IPS-NIHi7 (cell line): ENCODE data around the gene AKAP9.
"Not testable (repeated sequence)": the region's sequence is repeated elsewhere in the genome, so short reads cannot be mapped to it uniquely, and the experiment has no call there.

Experiments
- DNase-seq: peaks from one replicate; pipeline ENCODE4 v3.0.0; 2012; ENCODE audit warnings: mixed read lengths; ENCODE audit errors: extremely low spot score

Gene AKAP9

DNA sequence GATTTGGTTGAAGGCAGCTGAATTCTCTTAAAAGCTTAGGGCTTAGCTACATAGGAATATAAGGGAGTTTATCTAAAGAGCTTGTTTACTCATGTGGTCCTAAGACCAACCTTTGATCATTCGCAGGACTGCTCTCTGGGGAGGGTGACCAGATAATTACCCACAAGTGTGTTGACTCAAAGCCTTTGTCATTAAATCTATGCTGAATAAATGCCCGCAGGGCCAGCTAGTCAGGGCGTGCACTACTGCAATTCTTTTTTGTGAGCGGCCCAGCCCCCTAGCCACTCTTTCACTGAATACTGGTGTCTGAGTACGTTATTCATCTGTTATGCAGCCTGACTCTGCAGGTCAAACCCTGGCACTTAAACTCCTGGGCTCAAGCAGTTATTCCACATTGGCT is 69.6 kb downstream of the AKAP9 start:
- no peak for DNase-seq

DNA sequence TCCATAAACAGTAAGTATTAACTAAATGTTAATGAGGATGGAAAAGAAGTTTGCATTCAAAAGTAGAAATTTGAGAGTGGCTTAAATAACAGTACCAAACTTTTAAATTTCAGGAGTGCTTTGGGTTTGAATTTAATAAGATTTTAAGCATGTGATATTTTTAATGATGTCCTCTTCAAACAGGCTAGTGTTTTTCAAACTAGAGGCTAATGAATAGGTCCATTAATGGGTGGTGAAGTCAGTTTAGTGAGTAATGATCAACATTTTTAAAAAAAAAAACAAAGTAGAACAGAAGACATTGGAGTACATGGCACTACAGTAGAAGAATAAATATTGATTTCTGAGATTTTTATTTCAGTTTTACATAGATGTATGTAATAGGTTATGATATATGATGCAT is 72.9 kb downstream of the AKAP9 start:
- no peak for DNase-seq

DNA sequence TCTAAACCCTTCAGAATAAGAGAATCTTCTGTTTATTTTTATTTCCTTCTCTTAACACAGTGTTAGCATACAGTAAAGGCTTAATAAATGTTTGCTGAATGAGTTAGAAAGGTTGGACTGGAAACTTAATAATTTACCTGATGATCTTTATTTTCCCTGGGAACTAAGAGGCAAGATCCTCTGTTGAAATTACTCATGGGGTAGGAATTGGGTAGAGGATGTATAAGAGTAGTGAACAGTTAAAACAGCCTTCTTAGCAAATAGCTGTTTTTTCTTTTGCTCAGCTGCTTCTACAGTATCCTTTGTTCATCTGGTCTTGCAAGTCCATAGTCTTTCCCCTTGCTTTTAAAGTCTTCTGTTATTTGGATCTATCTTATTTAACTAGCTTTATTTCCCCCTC is 80.0 kb downstream of the AKAP9 start:
- no peak for DNase-seq

DNA sequence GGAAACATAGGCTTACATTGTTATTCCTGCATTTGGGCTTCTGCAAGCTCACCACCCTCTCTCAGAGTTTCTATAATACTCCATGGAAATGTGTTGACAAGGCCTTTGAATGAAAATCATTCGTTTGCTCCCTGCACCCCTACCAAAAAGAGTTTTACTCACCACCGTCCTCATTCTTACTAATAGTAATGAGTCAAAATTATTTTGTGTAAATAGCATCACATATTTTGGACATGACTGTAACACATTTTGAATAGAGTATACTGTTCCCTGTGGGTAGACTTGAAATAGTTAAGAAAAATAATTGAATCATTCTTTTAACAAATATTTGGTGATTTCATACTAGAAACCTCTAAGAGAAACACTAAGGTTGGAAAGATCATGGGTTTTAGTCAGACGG is 84.6 kb downstream of the AKAP9 start:
- no peak for DNase-seq

DNA sequence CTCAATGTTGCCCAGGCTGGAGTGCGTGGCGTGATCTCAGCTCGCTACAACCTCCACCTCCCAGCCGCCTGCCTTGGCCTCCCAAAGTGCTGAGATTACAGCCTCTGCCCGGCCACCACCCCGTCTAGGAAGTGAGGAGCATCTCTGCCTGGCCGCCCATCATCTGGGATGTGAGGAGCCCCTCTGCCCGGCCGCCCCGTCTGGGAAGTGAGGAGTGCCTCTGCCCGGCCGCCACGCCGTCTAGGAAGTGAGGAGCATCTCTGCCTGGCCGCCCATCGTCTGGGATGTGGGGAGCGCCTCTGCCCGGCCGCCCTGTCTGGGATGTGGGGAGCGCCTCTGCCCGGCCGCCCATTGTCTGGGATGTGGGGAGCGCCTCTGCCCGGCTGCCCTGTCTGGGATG is 86.0 kb downstream of the AKAP9 start:
- not testable (repeated sequence) for DNase-seq

DNA sequence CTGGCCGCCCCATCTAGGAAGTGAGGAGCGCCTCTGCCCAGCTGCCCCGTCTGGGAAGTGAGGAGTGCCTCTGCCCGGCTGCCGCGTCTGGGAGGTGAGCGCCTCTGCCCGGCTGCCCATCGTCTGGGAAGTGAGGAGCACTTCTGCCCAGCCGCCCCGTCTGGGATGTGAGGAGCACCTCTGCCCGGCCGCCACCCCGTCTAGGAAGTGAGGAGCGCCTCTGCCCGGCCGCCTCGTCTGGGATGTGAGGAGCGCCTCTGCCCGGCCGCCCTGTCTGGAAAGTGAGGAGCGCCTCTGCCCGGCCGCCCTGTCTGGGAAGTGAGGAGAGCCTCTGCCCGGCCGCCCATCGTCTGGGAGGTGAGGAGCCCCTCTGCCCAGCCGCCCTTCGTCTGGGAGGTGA is 86.5 kb downstream of the AKAP9 start:
- DNase-seq: not testable (repeated sequence)

DNA sequence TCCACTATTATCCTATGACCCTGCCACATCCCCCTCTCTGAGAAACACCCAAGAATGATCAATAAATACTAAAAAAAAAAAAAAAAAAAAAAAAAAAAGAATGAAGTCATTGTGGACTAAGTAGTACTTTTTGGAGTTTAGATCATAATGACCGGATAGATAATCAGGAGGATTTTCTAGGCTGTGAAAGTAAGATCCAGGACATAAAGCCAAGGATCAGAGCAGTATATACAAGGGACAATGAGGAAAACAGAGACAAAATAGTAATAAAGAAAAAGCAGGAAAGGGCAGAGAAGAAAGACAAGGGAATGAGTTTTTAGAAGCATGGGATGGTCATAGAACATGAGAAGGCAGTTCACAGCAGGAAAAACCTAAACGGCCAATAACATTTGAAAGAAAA is 87.6 kb downstream of the AKAP9 start:
- no peak for DNase-seq

DNA sequence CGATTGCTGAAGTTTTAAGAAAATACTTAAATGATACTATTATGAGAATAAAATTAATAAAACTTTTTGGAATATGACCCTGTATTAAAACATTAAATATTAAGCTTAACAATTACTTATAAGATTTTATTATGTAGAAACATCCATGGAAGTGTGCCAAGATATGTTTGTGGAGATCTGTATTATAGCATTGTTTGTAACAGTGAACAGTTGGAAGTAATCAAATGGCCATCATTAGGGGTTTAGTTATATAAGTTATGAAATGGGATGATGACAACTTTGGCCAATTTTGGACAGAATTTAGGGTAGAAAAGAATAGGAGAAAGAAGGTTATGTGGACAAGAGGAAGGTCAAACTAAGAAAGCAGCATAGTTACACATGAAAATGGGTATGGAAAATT is 88.0 kb downstream of the AKAP9 start:
- no peak for DNase-seq

DNA sequence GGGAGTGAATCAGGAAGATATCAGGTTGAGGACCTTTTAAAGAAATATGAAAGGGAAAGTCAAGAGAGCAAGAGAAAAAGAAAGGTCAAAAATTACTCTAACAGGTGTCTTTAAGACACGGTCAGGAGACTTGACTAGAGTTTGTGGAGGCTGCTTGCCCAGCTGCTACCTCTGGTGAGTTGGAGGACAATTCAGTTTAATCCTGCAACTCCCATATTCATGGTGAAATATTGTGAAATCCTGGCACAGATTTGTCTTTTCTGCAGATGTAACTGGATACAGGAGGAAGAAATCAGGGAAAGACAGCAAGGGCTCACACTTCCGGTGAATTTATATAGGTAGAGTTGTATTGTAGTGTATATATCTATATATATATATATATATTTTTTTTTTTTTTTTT is 93.5 kb downstream of the AKAP9 start:
- DNase-seq: no peak

DNA sequence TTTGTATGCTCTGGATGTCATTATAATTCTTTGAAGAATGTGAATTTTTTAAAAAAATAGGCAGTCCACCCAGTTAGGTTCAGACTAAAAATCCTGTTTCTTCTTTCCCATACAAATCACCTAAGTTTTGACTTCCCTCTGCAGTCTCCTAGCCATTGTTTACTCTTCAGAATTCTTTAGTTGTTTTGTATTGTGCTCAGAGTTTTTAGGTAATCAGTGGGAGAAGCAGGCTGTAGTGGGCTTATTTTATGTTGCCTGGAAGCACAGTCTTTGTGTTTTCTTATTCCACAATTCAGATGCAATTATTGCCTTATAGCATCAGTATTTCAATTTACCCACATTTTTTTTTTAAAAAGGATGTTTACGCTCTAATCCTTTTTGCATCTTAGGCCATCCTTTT is 94.9 kb downstream of the AKAP9 start:
- no peak for DNase-seq

DNA sequence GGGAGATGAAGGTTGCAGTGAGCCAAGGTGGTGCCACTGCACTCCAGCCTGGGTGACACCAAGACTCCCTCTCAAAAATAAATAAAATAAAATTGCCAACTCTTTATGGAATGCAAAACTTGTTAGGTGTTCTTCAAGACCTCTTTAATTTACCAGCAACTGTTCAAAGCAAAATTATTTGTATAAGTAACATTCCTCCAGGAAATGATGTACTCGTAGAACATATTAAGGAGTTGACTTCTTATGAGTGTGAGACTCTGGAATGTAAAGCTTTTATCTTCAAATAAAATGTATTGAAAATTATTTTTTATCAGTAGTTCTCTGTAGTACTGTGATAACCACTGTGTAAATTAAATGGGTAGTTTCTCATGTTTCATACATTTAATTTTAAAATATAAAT is 99.2 kb downstream of the AKAP9 start:
- DNase-seq: no peak

DNA sequence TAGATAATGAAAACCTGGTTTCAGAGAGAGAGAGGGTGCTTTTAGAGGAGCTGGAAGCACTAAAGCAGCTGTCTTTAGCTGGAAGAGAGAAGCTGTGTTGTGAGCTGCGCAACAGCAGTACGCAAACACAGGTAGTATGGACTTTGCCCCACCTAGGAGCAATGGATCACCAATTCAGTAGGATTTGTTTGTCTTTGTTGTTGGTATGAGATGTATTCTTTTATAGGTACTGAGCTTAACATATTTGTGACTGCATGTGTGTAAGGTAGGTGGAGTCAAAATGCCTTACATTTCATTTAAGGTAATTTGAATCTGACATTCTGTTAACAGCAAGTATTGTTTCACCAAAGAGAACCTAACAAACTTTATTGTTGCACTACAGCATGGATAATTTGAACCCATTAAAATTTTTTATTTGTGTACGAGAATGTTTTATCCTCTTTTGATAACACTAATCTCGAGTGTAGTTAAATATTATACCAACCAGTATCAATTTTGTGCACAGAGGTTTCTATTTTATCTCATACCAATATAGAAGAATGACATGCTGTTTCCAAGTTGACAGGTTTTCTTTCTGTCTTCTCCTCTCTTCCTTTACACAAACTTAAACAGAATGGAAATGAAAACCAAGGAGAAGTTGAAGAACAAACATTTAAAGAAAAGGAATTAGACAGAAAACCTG is 101.5 kb downstream of the AKAP9 start:
- no peak for DNase-seq

DNA sequence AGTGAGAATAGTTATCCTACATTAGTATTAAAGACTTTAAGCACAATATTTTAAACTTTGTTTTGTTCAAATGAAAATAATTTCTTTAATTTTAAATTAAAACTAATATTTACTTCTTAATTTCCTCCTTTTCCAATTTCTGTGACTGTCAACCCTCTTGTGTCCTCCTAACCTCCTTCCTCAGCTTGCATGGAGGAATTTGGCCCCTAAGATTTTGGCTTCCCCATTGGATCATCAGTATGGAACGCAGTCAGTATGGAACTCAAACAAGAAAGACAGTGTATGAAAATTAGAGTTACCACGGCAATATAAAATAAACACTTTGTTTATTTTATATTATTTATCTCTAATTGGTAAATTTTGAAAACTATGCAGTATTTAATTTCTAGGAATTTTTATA is 102.4 kb downstream of the AKAP9 start:
- no peak for DNase-seq

DNA sequence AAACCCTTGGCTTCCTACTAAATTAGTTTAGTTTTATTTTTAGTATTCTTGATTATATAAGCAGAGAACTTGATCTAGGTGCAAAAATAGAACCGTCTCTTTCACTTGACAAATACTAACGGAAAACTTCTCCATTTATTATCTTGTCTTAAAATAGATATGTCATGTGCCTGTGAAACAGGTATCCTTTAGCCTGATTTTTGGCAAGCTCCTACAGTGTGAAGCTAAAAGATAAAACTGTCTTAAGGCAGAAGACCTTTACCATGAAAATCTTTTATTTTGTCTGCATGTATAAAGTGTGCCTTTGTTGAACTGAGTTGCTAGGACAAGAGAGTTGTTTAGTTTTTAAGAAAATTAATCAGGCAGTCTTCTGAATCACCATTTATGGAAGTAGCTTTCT is 103.0 kb downstream of the AKAP9 start:
- DNase-seq: no peak

DNA sequence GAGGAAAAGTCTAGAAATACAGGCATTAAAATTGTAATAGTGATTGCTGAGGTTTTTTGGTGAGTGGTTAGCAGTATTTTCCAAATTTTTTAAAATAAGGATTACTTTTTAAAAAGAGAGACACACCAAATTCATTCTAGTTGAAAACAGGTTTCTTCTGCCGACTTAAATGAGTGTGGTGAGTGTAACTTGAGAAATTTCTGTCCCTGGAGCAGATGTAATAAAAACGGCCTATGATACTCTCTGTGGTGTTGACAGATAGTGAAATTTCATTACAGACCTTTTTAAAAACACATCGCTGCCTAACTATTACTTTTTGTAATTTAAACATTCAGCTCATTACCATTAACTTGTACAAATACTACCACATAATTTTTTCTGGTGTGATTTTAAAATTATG is 103.5 kb downstream of the AKAP9 start:
- DNase-seq: no peak

DNA sequence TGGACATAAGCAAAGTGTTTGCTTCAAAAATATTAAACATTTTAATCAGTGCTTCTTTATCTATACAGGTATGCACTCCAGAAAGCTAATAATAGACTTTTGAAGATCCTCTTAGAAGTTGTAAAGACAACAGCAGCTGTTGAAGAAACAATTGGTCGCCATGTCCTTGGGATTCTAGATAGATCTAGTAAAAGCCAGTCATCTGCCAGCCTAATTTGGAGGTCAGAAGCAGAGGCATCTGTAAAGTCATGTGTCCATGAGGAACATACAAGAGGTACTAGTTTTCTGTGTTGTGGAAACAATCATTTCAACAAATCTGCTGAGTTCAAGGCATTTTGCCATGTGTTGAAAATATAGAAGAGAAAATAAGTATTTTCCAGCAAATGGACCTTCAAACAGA is 104.3 kb downstream of the AKAP9 start:
- no peak for DNase-seq

DNA sequence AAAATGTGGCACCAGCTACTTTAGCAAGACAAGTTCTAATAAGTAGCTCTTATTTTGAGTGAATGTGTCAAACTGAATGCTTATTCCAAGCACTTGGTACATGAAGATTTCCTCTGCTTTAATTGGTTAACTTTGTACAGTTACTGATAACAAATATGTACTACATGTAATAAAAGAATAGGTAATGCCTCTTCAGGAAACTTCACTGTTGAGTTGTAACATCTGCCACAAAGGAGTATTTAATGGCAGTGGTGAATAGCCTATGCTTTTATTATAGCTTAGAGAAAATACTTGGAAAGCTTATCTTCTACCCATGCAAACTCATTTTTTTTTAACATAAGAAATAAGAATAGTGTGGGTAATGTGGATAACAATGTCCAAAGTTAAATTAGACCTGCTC is 111.0 kb downstream of the AKAP9 start:
- no peak for DNase-seq

DNA sequence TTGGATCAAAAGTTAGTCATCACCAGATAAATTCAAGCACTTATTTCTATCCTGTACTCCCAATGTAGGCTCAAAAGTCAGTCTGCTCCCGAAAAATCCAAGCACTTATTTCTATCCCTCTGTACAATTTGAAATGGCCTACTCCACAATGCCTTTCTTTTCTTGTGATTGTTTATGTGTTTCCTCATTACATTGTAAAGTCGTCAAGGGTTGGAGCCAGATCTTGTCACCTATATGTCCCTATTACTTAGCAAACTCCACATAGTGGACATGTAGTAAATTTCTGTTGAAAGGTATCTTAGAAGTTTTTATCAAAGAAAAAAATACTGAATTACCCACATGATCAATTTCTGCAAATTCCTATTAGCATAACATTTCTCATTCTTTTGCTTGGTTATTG is 111.5 kb downstream of the AKAP9 start:
- DNase-seq: no peak

DNA sequence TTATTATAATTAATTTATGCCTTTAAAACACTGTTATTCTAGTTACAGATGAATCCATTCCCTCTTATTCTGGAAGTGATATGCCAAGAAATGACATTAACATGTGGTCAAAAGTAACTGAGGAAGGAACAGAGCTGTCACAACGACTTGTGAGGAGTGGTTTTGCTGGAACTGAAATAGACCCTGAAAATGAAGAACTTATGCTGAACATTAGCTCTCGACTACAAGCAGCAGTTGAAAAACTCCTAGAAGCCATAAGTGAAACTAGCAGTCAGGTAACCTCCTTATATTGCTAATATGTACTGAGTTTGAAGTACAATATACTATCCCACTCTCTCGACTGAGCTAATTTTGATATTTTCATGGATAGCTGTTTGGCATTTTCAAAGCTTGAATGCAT is 112.0 kb downstream of the AKAP9 start:
- no peak for DNase-seq

DNA sequence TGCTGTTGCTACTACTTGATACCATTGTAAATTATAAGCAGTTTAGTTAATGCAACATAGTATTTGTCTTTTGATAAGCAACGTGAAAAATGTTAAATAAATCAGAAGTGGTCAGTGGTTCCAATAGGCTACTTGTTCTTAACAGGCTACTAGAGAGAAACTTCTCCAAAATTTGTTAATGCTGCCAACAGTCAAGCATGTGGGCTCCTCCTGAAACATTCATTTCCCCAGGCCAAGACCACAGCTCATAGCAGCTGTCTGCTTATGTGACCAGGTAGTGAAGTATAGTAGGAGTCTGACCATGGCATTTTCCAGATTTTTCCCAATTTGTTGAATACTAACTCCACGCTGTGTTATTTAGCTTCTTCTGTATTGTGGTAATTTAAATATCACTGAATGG is 112.7 kb downstream of the AKAP9 start:
- DNase-seq: no peak

DNA sequence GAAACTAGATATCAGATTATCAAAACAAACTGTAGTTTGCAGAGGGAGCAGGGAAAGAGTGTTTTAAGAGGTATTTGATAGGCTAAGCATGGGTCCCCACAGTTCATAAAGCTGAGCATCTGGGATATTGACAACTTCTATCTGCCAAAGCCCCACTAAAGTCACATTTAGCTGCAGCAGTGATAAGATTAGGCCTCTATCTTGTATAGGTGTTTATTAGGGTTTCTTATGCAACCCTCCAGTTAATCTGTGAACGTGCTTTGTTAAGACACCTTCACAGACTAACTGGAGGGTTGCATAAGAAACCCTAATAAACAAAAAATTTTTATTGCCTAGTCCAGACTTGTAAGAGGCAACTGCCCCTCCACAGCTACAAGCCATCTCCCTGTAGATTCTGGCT is 115.6 kb downstream of the AKAP9 start:
- DNase-seq: no peak

DNA sequence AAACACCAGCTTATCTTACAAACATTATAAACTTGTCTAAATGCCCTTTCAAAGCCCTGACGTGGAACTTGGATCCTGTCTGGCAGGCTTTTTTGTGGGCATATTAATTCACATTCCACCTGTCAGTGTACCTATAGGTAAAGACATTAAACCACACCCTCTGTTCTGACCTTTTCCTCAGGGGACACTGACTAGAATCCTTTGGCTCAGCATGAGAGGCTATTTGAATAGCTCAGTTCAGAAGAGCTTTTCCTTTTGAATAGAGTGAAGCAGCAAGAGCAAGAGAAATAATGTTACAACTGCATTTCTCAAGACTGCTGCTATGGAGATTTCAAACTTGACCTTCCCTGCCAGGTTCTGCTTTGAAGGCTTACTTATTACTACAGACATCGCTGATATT is 116.7 kb downstream of the AKAP9 start:
- DNase-seq: peak; percentile 25

DNA sequence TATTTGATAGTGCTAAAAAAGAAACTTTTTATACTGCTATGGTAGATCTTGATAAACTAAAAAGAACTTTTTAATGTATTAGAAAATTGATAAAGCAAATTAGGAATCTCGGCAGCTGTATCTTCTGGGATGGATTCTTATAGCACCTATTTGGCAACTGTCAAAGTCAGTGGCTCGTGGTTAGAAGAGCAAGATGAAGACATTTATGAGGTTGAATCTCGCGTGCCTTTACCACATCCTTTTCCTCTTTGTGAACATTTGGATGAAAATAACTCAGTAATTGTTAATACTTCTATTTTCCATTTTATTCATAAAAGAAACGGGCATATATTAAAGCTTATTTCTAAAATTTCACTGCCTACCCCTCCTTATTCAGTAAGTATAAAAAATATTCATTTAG is 117.4 kb downstream of the AKAP9 start:
- no peak for DNase-seq

DNA sequence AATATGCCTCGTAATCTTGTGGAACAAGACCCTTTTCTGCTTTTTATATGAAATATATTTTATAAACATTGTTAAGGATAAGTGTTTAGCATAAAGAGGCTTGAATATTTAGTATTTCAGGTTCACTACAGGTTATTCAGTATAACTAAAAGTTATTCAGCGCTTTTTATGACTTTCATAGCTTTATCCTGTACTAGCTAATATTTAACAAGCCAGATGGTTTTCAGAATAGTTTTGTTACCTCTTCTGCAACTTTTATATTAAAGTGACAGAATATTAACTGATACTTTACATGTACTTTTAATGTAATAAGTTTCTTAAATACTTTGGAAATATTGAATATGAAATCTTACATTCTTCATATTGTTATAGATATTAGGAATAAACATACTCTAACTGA is 118.2 kb downstream of the AKAP9 start:
- DNase-seq: no peak

DNA sequence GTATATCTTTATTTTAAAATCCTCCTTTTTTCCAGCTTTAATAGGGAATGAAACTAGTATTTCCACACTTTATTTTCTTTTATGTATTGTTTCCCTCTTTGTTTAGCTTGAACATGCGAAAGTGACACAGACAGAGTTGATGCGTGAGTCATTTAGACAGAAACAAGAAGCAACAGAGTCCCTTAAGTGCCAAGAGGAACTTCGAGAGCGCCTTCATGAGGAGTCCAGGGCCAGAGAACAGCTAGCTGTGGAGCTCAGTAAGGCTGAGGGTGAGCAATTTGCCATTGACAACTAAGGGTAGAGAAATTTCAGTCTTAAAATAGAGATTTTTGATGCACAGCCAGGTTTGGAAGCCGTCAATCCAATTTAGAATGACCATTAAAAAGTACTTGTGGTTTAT is 120.5 kb downstream of the AKAP9 start:
- DNase-seq: no peak
